Stimulated activated CD8-positive, alpha-beta memory T cell treated with anti-CD3 and anti-CD28 coated beads, Interleukin-7, amount 100 ng/mL, for 4 hours (primary cell): ENCODE measurements around the gene USH1C.

Experiments used
- DNase-seq, 2 donors: peaks; one replicate each; pipeline ENCODE4 v3.0.0-alpha.2; 2020; ENCODE audit warnings: low read depth in 2 of 2

The USH1C gene

DNA sequence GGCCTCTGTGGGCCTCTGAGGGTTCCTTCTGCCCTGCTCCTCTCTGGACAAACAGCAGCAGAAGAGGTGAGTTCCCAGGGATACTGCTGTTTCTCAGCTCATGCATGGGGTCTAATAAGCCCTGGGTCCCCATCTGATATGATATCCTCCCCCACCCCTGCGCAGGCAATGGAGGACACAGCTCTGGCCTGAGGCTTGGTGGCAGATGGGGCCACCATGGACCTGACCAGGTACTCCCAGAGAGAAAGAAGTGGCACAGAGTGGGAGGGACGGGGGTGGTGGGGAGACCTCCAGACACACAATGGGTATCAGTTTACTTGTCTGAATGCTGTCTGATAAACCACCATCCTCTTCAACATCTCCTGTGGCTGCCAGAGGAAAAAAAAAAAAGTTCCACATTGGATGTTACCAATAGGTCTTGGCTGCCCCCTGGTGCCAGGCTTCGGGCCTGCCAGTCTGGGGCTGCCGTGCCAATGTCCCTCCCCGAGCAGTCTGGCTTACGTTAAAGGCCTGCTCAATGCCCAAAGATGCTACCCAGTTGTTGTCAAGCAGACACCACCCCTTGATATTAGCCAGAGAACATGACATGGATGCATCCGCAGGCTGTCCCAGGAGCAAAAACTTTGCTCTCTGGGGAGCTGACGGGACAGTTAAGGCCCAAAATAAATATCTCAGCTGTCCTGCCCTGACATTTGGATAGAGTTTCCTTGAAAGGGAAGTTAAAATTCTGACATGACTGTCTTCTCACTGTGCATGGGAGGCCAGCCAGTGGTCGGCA, 39.7 kb downstream of the USH1C start:
- peak; percentile 47 to 54 for DNase-seq

DNA sequence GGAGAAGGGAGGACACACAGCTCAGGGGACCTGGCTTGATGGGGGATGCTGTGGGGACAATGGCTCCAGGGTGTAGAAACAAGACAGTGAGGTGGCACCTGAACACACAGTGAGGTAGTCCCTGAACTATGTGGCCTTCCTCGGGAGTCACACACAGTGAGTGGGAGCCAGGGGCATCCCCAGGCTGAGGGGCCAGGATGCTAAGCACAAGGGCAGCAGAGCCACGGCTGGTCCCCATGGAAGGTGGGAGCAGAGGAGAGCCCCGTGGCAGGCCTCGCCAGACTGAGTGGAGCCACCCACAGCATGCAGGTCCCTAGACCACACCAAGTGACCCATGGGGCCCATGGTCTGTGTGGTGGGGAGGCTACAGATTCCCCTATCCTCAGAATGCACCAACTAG, 41.6 kb downstream of the USH1C start:
- DNase-seq = no peak

DNA sequence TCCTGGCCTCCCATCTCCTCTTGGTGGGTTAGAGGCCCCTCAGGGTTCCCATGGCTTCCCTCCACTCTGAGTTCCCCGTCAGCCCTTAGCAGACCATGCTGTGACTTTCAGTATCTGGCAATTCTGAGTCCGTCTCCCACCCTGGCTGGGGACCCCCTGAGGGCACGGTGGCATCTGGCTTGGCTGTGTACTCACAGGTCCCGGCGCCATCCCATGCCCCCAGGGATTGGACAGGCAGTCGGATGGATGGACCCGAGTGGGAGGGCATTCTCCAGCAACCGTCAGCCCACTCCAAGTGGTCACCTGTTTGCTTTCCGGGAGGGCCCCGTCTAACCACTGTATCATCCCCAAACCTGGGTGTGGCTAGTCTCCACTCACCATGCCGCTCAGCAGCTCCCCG, 43.5 kb downstream of the USH1C start:
- DNase-seq = no peak

DNA sequence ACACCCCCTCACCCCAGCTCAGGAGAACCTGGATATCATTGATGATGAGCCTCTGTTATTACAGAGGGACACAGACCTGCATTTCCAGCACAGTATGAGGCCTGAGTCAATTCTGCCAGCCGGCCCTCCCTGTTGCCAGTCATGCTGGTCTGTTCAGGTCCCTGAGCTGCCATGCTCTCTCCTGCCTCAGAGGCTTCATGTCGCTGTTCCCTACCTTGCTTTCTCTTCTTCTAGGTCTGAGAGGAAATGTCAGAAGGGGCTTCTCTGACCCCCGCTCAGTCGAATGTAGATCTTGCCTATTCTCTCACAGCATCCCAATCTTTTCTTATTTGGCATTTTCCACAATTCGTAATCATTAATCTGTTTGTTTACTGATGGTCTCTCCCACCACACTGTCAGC, 45.7 kb downstream of the USH1C start:
- no peak for DNase-seq

DNA sequence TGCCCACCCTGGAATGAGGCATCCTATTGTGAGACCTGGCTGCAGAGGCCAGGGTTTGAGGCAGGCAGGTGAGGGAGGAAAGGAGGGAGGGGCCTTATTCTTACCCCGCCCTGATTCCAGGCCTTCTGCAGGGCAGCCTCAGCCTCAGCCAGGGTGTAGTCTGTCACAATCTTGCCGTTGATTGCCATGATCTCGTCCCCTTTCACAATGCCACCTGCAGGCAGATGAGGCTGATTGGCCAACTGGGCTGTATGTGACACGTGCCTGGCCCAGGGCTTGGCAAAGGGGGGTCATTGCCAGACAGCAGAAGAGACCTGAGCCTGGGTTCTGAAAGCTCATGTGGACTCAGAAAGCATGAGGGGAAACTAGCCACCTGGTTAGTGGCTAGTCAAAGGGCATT, 46.2 kb downstream of the USH1C start:
- no peak for DNase-seq

DNA sequence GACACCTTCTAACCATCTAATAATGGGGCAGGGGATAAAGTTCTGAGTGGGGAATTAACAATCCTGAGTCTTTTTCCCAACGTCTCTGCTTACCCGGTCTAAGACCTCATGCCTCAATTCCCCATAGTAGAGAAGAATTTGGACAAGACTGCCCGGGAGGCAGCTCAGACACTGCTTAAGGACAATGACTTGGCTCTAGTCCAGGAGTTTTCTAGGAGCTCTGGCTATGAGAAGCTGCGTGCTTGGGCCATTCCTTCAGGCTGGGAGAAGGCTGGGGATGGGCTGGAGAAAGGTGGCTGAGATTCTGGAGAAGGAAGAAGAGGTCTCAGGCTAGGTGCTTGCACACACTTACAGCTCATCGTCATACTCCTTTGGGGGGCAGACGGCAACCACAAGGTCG, 47.8 kb downstream of the USH1C start:
- no peak for DNase-seq

DNA sequence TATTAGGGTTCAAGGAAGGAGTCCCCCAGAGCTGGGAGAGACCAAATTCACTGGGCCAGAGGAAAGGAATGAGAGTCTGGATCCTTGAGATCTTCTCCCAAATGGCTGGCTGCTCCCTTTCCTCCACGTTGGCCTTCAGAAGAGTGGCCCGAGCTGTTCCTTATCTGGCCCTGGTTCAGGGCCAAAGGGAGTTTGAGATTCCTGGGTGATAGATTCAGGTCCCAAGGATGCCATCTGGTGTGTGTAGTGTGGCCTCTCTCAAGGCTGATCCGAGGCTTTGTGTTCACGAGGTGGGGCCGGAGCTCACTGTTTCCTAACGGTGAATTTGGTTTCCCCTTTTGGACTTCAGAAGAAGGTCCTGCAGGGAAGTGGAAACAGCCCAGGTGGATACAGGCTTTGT, 50.2 kb downstream of the USH1C start:
- no peak for DNase-seq

DNA sequence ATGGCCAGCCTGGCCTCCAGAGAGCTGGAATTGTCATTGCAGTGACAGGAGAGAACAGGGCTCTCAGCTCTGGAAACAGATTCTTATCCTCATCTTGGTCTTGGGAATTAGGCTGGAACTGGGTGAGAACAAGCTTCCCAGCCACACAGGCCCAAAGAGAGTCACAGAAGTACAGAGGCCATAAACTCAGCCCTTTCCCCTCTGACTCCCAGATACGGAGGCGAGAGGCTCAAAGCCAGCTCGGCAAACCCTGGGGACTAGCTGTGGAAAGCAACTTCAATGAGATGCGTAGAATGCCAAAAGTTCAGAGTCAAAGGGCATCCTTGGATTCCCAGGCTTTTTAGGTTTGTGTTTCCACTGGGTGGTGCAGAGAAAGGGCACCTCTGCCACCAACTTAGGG, 53.3 kb downstream of the USH1C start:
- no peak for DNase-seq

DNA sequence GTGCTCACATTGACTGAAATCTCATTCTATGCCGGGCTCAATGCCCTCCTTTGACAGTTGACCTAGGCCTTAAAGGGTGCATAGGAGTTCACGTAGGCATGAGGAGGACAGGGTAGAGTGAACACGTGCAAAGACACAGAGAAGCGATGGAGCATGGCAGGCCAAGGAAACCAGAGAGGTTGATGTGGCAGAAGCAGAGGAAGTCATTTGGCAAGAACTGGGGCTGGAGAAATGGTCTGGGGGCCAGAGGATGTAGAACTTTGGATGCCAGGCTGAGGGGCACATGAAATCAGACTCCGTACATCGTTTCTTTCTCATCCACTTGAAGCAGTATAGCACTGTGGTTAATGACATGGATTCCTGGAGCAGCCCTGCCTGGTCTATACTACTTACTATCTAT, 54.0 kb downstream of the USH1C start:
- DNase-seq = no peak

DNA sequence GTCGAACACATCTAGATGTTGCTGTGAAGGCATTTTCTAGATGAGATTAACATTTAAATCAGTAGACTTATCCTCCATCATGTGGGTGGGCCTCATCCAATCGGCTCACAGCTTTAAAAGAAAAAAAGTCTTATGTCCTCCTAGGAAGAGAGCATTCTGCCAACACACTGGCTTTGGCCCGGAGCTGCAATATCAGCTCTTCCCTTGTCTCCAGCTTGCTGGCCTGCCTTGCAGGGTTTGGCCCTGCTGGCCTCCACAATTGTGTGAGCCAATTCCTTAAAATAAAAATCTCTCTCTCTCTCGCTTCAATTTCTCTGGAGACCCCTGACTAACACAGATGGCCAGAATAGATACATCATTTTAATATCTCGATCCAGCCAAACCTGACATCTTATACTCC, 54.5 kb downstream of the USH1C start:
- DNase-seq = no peak

DNA sequence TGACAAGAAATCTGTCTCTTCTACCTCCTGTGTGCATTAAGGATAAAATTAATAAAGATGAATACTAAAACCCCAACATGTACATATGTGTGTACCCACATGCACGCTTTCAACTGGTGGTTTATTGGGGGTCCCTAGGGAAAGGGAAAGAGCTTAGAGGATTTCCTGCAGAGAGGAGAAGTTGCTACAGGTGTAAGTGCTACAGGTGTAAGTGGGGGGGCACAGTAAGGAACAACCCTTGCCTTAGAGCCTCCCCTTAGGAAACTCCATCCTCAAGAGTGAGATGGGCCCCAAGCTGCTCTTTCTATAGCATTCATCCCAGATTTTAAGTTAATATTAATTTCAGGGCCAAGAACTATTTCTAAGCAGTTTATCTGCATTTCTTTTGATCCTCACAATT, 55.7 kb downstream of the USH1C start:
- DNase-seq = no peak

DNA sequence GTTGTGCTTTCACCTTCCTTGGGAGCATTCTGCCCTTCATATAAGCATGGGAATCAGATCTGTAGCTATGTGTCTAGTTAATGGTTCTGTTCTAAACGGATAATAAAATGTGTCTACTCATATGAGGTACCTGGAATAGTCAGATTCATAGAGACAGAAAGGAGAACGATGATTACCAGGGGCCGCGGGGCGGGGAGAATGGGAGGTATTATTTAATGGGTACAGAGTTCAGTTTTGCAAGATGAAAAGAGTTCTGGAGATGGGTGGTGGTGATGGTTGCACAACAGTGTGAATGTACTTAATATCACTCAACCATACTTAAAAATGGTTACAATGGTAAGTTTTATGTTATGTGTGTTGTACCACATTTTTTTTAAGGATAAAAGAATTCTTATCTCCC, 57.6 kb downstream of the USH1C start:
- DNase-seq = no peak

DNA sequence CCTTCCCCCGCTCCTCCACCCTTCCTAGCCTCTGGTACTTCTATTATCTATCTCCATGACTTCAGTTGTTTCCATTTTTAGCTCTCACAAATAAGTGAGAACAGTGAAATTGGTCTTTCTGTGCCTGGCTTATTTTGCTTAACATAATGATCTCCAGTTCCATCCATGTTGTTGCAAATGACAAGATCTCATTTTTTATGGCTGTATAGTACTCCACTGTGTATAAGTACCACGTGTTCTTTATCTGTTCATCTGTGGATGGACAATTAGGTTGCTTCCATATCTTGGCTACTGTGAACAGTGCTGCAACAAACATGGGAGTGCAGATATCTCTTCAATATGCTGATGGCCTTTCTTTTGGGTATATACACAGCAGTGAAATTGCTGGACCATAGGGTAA, 60.7 kb downstream of the USH1C start:
- DNase-seq = no peak

DNA sequence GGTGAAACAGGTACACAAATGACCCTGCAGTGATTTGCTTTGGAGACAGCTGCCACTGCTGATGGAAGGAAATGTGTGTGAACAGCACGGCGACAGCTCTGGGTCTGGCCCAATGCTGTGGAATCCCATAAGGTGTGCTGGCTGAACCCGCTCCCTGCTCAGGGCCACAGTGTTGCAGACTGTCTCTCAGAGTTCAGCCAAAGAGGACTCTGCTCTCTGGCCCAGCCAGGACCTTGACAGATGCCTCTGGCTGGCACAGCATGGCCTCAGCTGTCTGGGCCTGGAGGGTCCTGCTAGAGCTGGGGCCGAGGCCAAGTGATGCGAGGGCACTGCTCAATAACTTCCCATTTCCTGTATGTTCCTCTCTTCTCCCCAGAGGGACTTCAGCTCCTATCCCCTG, 62.3 kb downstream of the USH1C start:
- no peak for DNase-seq

DNA sequence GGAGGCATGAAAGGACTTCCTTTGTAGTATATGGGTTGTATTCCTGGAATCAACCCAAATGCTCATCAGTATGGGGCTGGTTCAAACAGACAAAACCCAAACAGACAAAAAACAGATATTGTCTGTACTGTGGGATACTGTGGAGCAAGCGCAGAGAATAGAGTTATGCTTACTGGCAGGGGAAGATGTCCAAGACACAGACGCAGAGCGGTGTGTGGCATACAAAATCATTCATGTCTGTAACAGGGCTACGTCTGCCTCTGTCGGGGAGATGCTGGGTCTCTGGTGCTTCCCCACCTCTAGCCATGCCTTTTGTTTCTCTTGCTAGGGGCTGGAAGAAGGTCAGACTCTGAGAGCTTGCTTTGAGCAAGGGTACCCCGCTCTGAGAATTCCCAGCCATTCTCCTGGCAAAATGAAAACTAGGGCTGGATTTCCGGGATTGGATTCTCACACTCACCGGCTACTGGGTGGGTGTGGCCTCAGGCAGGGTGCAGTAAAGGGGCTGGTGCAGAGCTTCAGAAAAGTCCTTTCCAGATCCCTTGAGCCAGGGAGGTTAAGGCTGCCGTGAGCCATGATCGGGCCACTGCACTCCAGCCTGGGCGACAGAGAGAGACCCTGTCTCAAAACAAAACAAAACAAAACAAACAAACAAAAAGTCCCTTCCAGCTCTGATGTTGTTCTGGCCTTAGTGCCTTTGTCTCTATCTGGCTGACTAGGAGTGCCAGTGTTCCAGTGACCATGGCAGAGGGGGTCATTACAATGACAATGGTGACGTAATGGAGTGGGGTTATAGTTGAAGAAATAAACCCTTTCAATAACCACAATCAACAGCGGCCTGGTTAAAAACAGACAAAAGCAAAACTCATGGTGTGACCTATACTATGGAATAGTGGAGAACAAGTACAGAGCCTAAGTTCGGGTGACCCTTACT, 64.7 kb downstream of the USH1C start:
- no peak for DNase-seq

DNA sequence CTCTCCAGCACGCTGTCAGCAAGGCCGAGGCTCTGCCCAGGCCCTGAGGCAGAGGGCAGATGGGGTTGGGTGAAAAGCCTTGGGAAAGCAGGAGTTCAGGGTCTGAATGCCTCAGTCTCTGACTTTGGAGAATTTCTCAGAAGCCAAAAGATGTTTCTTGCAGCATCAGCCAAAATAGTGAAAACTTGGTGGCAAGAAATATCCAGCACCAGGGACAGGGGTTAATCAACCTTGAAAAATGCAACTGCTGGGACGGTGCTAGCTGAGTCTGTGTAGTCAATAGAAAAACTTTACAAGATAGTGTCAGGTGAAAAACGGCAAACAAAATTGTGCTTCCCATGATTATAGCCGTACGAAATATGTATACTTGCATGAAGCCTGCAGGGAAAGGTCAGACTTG, 66.1 kb downstream of the USH1C start:
- DNase-seq = no peak

DNA sequence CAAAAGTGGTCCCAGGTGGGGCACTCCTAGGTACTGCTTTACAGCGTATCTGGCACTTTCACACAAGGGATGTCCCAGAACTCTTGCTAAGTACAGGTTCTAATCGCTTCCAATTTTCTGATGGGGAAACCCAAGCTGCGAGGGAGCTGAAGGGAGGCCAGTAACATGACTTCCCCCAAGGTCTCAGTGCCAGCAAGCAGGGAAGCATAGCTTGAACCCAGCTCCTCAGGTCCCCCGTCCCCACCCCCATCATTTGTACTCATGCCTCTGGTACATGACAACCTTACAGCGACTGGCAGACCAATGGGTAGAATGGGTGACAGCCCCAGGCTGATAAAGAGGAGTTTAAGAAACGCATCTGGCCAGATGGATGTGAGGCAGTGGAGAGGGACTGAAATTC, 66.9 kb downstream of the USH1C start:
- DNase-seq = no peak

DNA sequence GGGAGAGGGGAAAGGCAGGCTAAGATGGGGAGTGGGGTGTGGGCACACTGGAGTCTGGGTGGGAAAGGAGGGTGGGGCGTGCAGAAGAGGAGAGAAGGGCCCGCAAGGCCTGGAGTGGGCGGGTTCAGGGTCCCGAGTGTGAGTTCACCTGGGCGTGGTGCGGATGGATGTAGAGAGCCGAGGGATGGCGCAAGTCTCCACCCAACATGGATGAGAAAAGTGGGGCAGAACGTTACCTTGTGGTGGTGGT, 67.2 kb downstream of the USH1C start:
- no peak for DNase-seq

DNA sequence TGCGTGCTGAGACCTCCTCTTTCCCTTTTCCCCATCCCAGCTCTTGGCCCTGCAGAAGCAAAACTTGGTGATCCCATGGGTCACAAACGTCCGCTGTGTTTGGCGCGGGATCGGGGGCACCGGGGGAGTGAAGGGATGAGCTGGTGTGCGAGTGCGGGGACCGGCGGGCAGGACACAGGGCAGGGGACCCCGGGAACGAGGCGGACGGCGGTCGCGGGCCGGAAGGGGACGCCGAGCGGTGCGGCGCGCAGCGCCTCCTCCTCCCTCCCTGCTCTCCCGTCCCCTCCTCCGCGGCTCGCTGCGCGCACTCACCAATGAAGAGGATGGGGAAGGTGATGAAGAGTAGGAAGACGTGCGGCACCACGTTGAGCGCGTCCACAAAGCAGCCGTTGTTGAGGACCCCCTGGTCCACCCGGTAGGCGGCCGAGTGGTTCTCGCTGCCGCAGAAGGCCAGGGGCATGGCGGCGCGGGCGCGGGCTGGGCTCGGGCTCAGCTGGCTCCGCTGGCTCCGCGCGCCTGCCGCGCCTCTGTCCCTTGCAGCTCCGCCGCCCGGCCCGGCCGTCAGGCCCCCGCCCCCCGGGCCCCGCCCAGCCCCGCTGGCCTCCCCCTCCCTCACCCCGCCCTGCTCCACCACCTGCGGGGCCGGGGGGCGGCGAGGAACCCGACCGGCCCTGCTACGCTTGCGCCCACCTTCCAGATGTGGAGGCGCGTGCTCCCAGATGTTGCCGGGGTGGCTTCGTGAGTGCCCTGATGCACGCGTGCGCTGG, 67.7 kb downstream of the USH1C start, which contains the start of gene ABCC8:
TSS of gene ABCC8 (minus strand) at position 529 of the 767 bp plus-strand sequence. CDS start at position 460, 69 bp downstream.
- DNase-seq = no peak

DNA sequence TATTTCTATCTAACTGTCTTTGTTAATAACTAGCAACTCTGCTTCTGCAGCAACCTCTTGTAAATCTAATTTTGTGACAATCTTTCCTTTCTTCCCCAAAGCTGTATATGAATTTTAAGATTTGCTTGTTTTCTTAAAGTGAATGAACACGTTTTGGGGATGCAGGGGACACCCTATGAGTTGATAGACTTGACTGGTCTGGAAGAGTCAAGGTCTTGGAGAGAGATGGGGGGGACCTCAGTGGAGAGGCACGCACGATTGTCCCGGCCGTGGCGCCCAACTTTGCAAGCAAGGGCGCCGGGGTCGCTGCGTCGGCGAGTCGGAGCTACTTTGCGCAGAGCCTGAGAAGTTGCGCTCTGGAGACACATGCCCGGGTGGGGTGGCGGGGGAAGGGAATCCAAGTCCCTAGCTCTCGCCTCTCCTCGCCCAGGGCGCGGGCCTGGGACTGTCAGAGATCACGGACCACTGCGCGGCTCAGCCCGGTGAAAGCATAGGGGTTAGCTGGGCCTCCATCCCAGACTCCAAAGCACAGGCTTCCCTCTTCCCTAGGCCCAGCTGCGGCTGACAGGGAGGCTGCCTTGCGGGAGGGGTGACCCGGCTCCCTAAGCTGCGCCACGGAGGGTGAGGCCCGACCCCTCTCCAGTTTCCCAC, 68.4 kb downstream of the USH1C start:
- DNase-seq = no peak

DNA sequence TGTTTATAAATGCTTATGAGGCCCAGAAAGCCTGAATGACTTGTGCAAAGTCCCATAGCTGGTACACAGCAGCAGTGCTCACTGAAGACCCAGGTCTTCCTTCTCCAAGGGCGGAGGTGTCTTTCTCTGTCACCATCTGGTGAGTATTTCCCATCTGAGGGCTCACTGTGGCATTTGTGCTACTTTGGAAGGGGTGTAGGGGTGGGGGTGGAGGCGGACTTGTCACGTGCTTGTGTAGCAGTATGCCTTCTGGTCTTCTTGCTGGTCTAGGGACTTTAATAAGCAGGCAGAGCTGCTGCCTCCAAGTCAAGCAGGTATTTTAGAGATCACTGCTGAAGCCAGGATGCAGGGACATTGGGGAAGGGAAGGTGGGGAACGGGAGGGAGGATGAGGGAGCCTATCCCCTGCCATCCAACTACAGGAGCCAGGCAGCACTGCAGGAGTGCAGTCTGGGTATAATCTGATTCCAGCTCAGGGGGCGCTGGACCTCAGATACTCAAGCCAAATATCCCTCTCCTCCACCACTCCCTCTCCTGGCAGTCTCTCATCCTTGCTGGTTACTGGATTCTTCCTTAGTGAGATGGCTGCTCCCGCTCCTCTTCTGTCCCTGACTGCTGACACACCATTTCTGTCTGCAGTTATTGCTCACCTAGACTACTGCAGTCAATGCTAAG, 71.0 kb downstream of the USH1C start:
- DNase-seq = no peak

DNA sequence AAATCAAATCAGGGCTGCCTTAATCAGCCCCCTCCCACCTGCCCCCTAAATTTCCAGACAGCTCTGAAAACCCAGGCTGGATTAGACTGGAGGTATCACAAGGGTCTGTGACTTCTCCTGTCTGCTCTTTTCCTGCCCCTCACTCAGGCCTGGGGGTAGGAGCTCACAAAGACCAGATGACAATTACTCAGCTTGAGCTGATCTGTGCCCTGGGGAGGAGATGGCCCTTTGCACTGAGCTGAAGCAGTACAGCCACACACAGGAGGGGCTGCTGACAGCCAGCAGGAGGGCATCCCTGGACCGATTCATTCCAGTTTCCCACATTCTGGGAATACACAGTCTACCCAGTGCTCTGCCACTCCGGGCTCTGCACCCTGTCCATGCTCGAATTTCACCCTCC, 71.7 kb downstream of the USH1C start:
- no peak for DNase-seq
